Measurements from ENCODE around the gene YLPM1.
A peak's percentile ranks its signal among the peaks of the same experiment; 100 is the strongest.
"Not testable (repeated sequence)": the region's sequence is repeated elsewhere in the genome, so short reads cannot be mapped to it uniquely, and the experiment has no call there.

Gene YLPM1

GRCh38 chr14:74762917-74763802 lies at the start of gene YLPM1:
Gene YLPM1 (plus strand): TSS chr14:74763316. CDS start chr14:74763490, 174 bp downstream.
- peak; percentile 95 for DNase-seq (ENCODE audit: low read depth, low spot score)

GRCh38 chr14:74713395-74713735 lies 49.8 kb upstream of the YLPM1 start:
- DNase-seq (ENCODE audit: low read depth, low spot score) = no peak

- no peak for DNase-seq (ENCODE audit: low read depth, low spot score)
Observed at GRCh38 chr14:74720526-74720925, 42.6 kb upstream of the YLPM1 start.

- no peak for DNase-seq (ENCODE audit: low read depth, low spot score)
Observed at GRCh38 chr14:74723134-74723533, 40.0 kb upstream of the YLPM1 start.

- no peak for DNase-seq (ENCODE audit: low read depth, low spot score)
Observed at GRCh38 chr14:74732387-74732786, 30.7 kb upstream of the YLPM1 start.

- no peak for DNase-seq (ENCODE audit: low read depth, low spot score)
Observed at GRCh38 chr14:74733221-74733620, 29.9 kb upstream of the YLPM1 start.

GRCh38 chr14:74735125-74735524 lies 28.0 kb upstream of the YLPM1 start:
- DNase-seq (ENCODE audit: low read depth, low spot score) = no peak

- DNase-seq (ENCODE audit: low read depth, low spot score) = no peak
Observed at GRCh38 chr14:74737753-74738325, 25.3 kb upstream of the YLPM1 start.

GRCh38 chr14:74739293-74740030 lies 23.7 kb upstream of the YLPM1 start:
- DNase-seq (ENCODE audit: low read depth, low spot score) = no peak

GRCh38 chr14:74747237-74747636 lies 15.9 kb upstream of the YLPM1 start:
- DNase-seq (ENCODE audit: low read depth, low spot score) = no peak

- no peak for DNase-seq (ENCODE audit: low read depth, low spot score)
Observed at GRCh38 chr14:74754157-74754556, 9.0 kb upstream of the YLPM1 start.

- DNase-seq (ENCODE audit: low read depth, low spot score) = no peak
Observed at GRCh38 chr14:74754899-74755298, 8.2 kb upstream of the YLPM1 start.

- no peak for DNase-seq (ENCODE audit: low read depth, low spot score)
Observed at GRCh38 chr14:74756326-74756725, 6.8 kb upstream of the YLPM1 start.

- DNase-seq (ENCODE audit: low read depth, low spot score) = not testable (repeated sequence)
Observed at GRCh38 chr14:74758505-74758904, 4.6 kb upstream of the YLPM1 start.

- no peak for DNase-seq (ENCODE audit: low read depth, low spot score)
Observed at GRCh38 chr14:74763803-74764531, 851 bp downstream of the YLPM1 start.

- DNase-seq (ENCODE audit: low read depth, low spot score) = no peak
Observed at GRCh38 chr14:74765721-74766120, 2.6 kb downstream of the YLPM1 start.

GRCh38 chr14:74771399-74771798 lies 8.3 kb downstream of the YLPM1 start:
- DNase-seq (ENCODE audit: low read depth, low spot score) = no peak

- no peak for DNase-seq (ENCODE audit: low read depth, low spot score)
Observed at GRCh38 chr14:74784634-74785033, 21.5 kb downstream of the YLPM1 start.

GRCh38 chr14:74785056-74785613 lies 22.0 kb downstream of the YLPM1 start:
- no peak for DNase-seq (ENCODE audit: low read depth, low spot score)

- no peak for DNase-seq (ENCODE audit: low read depth, low spot score)
Observed at GRCh38 chr14:74786796-74787315, 23.7 kb downstream of the YLPM1 start.

Measured in brain pericyte (primary cell).